GM12874 (cell line): ENCODE results near the gene ARHGEF10L.

Experiments
- CTCF ChIP-seq: IDR thresholded peaks from 2 replicates; pipeline ENCODE4 v1.5.1; 2011; ENCODE audit warnings: low read depth, mild to moderate bottlenecking, control low read depth, low read length, moderate library complexity; ENCODE audit not compliant: insufficient read depth

Gene ARHGEF10L

GRCh38 chr1:17520041-17520440, 19.5 kb upstream of the ARHGEF10L start:
- no peak for TF ChIP-seq CTCF

- no peak for TF ChIP-seq CTCF
These were observed 18.8 kb upstream of the ARHGEF10L start for GRCh38 chr1:17520473-17521319.

- no peak for TF ChIP-seq CTCF
These were observed 17.4 kb upstream of the ARHGEF10L start for GRCh38 chr1:17521946-17522612.

- no peak for TF ChIP-seq CTCF
These were observed 16.0 kb upstream of the ARHGEF10L start for GRCh38 chr1:17523321-17524041.

GRCh38 chr1:17524645-17525044, 14.9 kb upstream of the ARHGEF10L start:
- TF ChIP-seq CTCF, result no peak

- no peak for TF ChIP-seq CTCF
These were observed 13.4 kb upstream of the ARHGEF10L start for GRCh38 chr1:17525996-17526686.
